ENCODE measurements around the gene CTNNA2. TPM values are rescaled to one million over a fixed set of nuclear protein-coding genes. Genes with fewer than 3 reads are reported as not detected.

CTNNA2 gene
- 0.92 and 2.6 TPM in 2 replicates for total RNA-seq (2014; rRNA removed; shearing (Covaris generic))

DNA sequence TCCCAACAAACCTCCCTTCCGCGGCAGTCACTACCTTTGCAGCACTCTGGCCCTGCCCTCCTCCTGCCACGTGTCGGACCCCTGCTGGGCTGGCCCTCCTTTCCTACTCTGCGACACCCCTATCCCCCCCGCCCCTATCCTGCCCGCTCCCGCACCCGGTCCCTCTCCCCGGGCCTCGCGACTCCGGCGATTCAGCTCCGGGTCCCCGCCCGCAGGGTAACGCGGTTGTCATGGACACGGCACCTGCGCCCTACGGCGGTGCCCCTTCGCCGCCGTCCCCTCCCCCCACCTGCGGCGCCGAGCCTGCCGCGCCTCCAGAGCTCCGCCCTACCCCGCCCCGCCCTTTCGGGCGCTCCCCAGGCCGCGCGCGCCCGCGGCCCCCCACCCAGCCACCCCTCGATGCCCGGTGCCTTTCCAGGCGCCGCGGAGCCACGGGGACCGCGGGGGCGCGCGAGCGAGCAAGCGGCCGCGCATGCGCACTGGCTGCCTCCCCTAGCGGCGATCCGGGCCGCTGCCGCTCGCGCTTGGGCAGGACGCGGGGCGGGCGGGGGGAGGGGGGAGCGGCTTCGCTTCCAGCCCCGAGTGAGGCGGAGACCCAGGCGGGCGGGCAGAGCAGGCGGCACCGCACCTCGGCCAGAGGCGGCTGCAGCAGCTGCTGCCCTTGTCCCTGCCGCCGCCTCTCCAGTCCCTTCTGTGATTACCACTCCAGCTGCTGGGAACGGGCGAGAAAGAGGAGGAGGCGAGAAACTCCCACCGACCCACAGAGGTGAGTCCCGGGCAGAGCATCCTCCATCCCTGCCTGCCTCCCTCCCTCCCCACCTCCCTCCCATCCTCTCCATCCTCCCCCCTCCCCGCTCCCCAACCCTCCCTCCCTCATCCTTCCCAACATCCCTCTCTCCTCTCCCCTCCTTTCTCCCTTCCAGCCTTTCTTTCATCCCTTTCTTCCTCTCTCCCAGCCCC, at the start of gene CTNNA2:
TSS of gene CTNNA2 (plus strand) at position 610 of the 960 bp plus-strand sequence.
- Histone ChIP-seq H3K27me3 (ENCODE audit: control insufficient read depth, insufficient read depth, low read length) (peaks cover 6% of the 10 kb centered on the region; the same call in 1 of the 2 replicates), H3K36me3 (replicated peaks; ENCODE audit: control insufficient read depth, insufficient read depth, low read length) (no peaks in the 10 kb centered on the region), H3K4me3 (ENCODE audit: insufficient read depth, low read depth, low read length) (peak within 1 kb of the TSS; percentile 66)
- peak; percentile 95 for DNase-seq

DNA sequence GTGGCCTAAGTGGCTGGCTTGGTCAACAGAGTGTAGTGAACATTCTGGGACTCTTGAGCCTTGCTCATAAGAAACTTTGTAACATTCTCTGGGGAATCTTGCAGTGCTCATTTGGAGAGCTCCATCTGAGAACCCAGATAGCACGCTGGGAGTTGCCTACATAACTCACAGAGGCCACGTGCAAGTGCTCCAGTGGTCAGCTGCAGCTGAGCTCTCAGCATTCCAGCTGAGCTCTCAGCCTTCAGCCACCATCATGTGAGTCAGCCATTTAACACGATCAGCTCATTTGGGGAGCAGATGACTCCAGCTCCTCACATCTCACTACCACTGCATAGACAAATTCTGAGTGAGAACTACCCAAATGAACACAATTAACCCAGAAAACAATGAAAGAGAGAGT, 25.5 kb upstream of the CTNNA2 start:
- Histone ChIP-seq H3K36me3 (replicated peaks; ENCODE audit: control insufficient read depth, insufficient read depth, low read length) (no peaks in the 10 kb centered on the region), H3K4me3 (ENCODE audit: insufficient read depth, low read depth, low read length) (no peak overlapping the region), H3K27me3 (ENCODE audit: control insufficient read depth, insufficient read depth, low read length) (no peaks in the 10 kb centered on the region)
- no peak for DNase-seq

DNA sequence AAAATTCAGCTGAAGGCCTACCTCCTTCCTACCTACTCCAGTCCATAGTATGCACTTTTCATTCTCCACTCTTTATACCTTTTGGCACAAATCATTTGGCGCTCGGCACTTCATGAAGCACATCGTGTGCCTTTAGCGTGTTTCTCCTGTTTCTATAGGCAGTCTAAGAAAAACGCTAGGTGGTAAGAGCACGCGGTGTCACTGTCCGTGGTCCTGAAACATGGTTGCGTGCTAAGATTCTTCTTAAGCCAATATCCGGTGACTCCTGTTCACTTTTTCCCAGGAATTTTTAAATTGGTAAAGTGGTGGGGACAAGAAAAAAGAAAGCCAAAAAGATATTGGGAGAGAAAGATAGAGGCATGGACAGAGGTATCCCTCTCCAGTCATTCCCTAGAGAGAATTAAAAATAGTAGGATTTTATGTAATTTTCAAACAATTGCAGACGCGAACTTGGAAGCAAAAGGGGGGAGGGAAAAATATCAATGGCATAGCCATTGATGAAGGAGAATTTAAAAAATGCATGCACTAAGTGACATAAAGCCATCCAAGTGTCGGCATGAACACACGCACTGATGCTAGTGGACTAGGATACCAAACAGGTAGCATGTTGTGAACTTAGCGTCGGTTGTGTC, 1.4 kb upstream of the CTNNA2 start:
- Histone ChIP-seq H3K4me3 (ENCODE audit: insufficient read depth, low read depth, low read length) (no peak overlapping the region), H3K27me3 (ENCODE audit: control insufficient read depth, insufficient read depth, low read length) (peaks cover 6% of the 10 kb centered on the region; the same call in 1 of the 2 replicates), H3K36me3 (replicated peaks; ENCODE audit: control insufficient read depth, insufficient read depth, low read length) (no peaks in the 10 kb centered on the region)
- DNase-seq = peak; percentile 22

DNA sequence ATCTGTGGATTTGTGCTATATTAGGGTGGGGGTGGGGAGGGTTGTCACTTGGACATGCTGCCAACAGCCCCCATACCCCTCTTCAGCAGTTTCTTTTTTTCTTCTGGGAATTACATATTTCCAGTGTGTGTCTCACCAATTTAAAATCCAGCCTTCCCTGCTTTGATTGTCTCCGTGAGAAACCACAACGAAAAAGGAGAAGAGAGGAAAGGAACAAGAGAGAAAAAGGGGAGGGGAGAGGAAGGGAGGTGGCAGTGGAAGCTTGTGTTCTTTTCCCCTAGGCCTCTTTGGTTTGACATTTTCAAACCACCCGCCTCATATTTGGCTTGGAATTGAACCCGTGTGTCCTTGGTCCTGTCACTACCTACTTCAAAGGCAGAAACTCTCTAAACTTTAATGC, 860 bp downstream of the CTNNA2 start:
- DNase-seq = no peak
- H3K4me3 ChIP-seq (ENCODE audit: insufficient read depth, low read depth, low read length) = peak overlapping the region; percentile 66; the same call in 1 of the 2 replicates
- H3K36me3 ChIP-seq (replicated peaks; ENCODE audit: control insufficient read depth, insufficient read depth, low read length) = no peaks in the 10 kb centered on the region
- peaks cover 6% of the 10 kb centered on the region; the same call in 1 of the 2 replicates for H3K27me3 ChIP-seq (ENCODE audit: control insufficient read depth, insufficient read depth, low read length)

DNA sequence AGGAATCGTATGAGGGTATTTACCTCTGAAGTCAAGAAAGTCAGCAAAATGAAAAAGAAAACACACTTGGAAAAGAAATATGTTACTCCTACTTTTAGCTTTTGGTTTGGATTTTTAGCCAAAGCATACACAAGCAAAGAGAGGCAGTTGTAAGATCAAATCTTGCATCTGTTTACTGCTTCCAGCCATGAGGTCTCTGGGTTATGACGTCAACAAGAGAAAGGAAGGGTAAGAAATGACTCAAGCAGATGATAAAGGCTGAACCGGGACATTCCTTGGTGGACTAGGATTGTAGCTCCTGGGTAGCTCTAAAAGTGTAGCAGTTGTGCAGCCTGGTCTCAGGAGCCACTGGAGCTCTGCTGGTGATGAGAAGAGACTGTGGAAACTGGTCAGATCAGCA, 16.8 kb downstream of the CTNNA2 start:
- Histone ChIP-seq H3K4me3 (ENCODE audit: insufficient read depth, low read depth, low read length) (no peak overlapping the region), H3K27me3 (ENCODE audit: control insufficient read depth, insufficient read depth, low read length) (no peaks in the 10 kb centered on the region), H3K36me3 (replicated peaks; ENCODE audit: control insufficient read depth, insufficient read depth, low read length) (no peaks in the 10 kb centered on the region)
- DNase-seq = no peak

DNA sequence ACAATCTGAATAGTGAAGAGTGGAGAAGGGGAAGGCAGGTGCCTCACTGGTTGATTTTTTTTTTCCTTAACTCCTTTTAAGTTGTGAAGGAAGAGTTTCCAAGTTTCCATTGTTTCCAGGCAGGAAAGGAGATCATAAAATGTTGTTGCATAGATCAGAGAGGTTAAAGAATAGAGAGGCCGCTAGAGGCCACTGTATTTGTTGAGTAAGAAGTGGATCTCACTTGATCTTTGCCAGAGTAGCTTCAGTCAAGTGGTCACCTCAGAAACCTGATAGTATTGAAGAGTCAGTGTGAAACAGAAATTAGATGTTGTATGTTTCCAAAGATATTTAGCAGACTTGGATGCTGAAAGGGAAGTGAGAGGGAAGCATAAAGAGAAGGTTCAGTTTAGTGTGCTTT, 17.6 kb downstream of the CTNNA2 start:
- no peaks in the 10 kb centered on the region for H3K27me3 ChIP-seq (ENCODE audit: control insufficient read depth, insufficient read depth, low read length)
- no peak overlapping the region for H3K4me3 ChIP-seq (ENCODE audit: insufficient read depth, low read depth, low read length)
- DNase-seq = no peak
- H3K36me3 ChIP-seq (replicated peaks; ENCODE audit: control insufficient read depth, insufficient read depth, low read length) = no peaks in the 10 kb centered on the region

DNA sequence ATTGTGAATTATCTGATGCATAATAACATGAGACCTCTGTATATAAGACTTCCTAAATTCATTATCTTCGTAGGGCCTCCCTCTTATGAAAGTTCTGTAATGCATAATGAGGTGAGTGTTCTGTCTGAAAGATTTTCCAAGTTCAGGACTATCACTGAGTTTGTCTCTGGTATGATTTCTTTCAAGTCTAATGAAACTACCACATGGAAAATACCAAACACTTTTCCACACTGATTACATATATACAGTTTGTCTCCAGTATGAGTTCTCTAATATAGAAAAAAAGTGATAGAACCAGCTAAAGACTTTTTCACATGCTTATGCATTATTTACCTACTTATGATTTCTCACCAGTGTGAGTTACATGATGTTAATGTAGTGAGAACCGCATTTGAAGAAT, 34.7 kb downstream of the CTNNA2 start:
- Histone ChIP-seq H3K27me3 (ENCODE audit: control insufficient read depth, insufficient read depth, low read length) (no peaks in the 10 kb centered on the region), H3K36me3 (replicated peaks; ENCODE audit: control insufficient read depth, insufficient read depth, low read length) (no peaks in the 10 kb centered on the region; the same call in 1 of the 2 replicates), H3K4me3 (ENCODE audit: insufficient read depth, low read depth, low read length) (no peak overlapping the region)
- DNase-seq = no peak

DNA sequence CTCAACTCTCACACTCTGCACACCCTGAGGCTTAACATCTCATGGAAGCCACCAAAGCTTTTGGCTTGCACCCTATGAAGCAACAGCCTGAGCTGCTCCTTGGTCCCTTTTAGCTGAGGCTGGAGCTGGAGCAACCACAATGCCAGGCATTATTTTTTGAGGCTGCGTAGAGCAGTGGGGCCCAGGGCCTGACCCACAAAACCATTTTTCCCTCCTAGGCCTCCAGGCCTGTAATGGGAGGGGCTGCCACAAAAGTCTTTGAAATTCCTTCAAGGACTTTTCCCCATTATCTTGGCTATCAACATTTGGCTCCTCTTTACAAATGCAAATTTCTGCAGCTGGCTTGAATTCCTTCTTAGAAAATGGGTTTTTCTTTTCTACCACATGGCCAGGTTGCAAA, 39.8 kb downstream of the CTNNA2 start:
- no peaks in the 10 kb centered on the region; the same call in 1 of the 2 replicates for H3K36me3 ChIP-seq (replicated peaks; ENCODE audit: control insufficient read depth, insufficient read depth, low read length)
- H3K4me3 ChIP-seq (ENCODE audit: insufficient read depth, low read depth, low read length) = no peak overlapping the region
- DNase-seq = no peak

DNA sequence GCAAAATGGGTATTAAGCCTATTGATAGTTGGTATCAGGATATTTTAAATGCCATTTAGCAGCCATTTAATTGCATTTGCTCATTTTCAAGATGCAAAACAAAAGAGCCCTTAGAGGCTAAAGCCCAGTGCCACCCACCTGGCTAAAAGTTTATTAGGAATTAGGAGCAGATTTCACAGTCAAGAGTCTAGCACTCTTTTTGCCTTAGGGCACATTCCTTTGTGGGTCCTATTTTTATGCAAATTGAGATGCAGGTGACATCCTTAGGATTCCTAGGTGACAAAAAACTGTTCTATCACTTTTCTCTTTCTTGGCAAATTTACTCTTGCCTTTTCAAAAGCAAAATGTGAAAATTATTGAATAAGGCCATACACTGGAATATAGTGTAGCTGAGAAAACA, 42.0 kb downstream of the CTNNA2 start:
- no peak for DNase-seq
- no peaks in the 10 kb centered on the region for H3K27me3 ChIP-seq (ENCODE audit: control insufficient read depth, insufficient read depth, low read length)

More for the DNA sequence above, 39.8 kb downstream of the CTNNA2 start:
- H3K27me3 ChIP-seq (ENCODE audit: control insufficient read depth, insufficient read depth, low read length) = no peaks in the 10 kb centered on the region

DNA sequence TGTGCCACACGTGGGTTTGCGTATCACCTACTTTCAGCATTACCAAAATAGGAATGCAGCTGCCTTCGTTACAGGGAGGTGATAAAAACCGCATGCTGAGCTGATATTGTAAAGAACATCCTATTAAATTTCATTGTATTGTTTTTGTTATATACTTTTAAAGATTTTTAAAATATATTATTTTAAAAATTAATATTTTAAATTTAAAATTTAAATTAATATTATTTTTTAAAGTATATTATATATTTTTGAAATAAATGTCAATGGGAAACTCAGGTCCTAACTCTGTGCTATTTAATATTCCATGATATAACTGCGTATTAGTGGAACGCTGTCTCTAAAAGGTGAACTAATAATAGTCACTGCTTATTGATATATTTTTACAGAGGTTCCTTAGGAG, 51.2 kb downstream of the CTNNA2 start:
- no peaks in the 10 kb centered on the region for H3K36me3 ChIP-seq (replicated peaks; ENCODE audit: control insufficient read depth, insufficient read depth, low read length)
- no peaks in the 10 kb centered on the region for H3K27me3 ChIP-seq (ENCODE audit: control insufficient read depth, insufficient read depth, low read length)
- no peak overlapping the region for H3K4me3 ChIP-seq (ENCODE audit: insufficient read depth, low read depth, low read length)

More for the DNA sequence above, 42.0 kb downstream of the CTNNA2 start:
- H3K36me3 ChIP-seq (replicated peaks; ENCODE audit: control insufficient read depth, insufficient read depth, low read length) = no peaks in the 10 kb centered on the region; the same call in 1 of the 2 replicates
- no peak overlapping the region for H3K4me3 ChIP-seq (ENCODE audit: insufficient read depth, low read depth, low read length)

DNA sequence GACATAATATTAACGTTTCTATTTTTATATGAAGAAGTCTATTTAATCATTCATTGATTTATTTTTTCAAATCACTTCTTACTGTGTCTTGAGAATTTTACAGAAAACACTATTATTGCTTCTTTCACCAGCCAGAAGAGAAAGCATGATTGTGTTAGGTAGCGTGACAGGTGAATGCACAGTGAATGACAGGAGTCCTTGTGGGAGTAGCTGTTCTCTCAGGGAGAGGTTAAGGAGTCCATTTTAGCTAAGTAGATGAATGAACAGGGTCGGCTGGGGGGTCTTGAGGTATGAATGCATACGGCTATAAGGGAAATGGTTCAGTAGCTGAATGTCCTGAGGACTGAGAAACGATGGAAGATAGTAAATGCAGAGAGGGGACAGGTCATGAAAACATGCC, 56.2 kb downstream of the CTNNA2 start:
- Histone ChIP-seq H3K4me3 (ENCODE audit: insufficient read depth, low read depth, low read length) (no peak overlapping the region), H3K36me3 (replicated peaks; ENCODE audit: control insufficient read depth, insufficient read depth, low read length) (no peaks in the 10 kb centered on the region), H3K27me3 (ENCODE audit: control insufficient read depth, insufficient read depth, low read length) (no peaks in the 10 kb centered on the region)
- DNase-seq = no peak

More for the DNA sequence above, 51.2 kb downstream of the CTNNA2 start:
- DNase-seq = no peak

DNA sequence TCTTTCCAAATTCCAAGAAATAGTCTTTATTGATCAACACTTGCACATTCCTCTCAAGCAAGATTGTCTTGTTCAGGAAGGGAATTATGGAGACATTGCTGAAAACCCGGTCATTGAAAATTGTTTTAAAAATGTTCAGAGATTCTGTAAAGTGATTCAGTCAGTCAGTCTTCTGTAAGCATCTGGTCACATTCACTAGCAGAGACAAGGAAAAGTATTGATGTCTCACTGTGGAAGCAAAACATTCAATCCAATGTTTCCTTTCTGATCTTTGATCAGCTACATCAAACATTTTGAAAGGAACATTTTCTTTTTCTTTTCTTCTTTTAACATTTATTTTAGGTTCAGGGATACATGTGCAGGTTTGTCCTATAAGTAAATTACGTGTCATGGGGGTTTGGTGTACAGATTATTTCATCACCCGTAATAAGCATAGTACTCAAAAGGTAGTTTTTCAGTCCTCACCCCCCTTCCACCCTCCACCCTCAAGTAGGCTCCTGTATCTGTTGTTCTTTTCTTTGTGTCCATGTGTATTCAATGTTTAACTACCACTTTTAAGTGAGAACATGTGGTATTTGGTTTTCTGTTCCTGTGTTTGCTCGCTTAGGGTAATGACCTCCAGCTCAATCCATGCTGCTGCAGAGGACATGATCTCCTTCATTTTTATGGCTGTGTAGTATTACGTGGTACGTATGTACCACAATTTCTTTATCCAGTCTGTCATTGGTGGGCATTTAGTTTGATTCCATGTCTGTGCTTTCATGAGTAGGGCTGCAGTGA, 61.2 kb downstream of the CTNNA2 start:
- no peak for DNase-seq
- Histone ChIP-seq H3K27me3 (ENCODE audit: control insufficient read depth, insufficient read depth, low read length) (no peaks in the 10 kb centered on the region), H3K36me3 (replicated peaks; ENCODE audit: control insufficient read depth, insufficient read depth, low read length) (no peaks in the 10 kb centered on the region), H3K4me3 (ENCODE audit: insufficient read depth, low read depth, low read length) (no peak overlapping the region)

DNA sequence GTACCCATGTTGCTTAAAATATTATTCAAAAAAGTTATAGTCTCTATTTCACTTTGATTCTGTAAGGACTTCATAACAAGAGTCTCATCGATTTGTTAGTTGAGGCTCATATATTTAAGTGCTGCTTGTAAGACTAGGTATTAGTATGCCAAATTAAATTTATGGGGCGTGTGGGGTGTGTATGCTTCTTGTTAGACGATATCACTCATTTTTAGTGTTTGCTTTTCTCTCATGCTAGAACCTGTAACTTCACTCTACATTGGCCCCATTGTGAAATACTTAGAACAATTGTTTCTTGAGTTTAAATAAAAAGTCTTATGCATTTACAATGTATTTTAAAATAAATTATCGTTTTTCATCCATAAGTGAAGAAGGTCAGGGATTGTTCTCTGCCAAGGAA, 63.6 kb downstream of the CTNNA2 start:
- Histone ChIP-seq H3K36me3 (replicated peaks; ENCODE audit: control insufficient read depth, insufficient read depth, low read length) (no peaks in the 10 kb centered on the region), H3K27me3 (ENCODE audit: control insufficient read depth, insufficient read depth, low read length) (no peaks in the 10 kb centered on the region), H3K4me3 (ENCODE audit: insufficient read depth, low read depth, low read length) (no peak overlapping the region)
- DNase-seq = no peak

DNA sequence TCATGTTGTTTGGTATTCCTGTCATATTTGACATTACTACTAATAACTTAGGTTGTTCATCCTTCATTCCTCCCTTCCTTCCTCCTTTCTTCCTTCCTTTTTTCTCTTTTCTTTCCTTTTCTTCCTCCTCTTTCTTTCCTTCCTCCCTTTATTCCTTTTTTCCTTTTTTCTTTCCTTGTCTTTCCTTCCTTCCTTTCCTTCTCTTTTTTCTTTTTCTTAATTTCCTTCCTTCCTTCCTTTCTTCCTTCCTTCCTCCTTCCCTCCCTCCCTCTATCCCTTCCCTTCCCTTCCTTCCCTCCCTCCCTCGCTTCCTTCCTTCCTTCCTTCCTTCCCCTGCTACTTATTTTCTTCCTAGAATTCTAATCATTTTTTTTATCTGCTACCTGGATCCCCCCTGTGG, 66.1 kb downstream of the CTNNA2 start:
- Histone ChIP-seq H3K27me3 (ENCODE audit: control insufficient read depth, insufficient read depth, low read length) (no peaks in the 10 kb centered on the region), H3K36me3 (replicated peaks; ENCODE audit: control insufficient read depth, insufficient read depth, low read length) (no peaks in the 10 kb centered on the region), H3K4me3 (ENCODE audit: insufficient read depth, low read depth, low read length) (no peak overlapping the region)
- no peak for DNase-seq
